CD8-positive, alpha-beta memory T cell (primary cell): ENCODE data around the gene SLC2A9. TPM values are rescaled to one million over a fixed set of nuclear protein-coding genes. Genes with fewer than 3 reads are reported as not detected.

Experiments
- CTCF ChIA-PET: fragments of 350-600 bp; sonication (Branson Sonifier 250); formaldehyde crosslinking; loops from one replicate; lab custom pipeline; 2021; ENCODE audit warnings: antibody characterized with exemption; lab: Charles Lee
- POLR2A ChIA-PET: fragments of 350-600 bp; sonication (Branson Sonifier 250); formaldehyde crosslinking; loops from one replicate; lab custom pipeline; 2021; ENCODE audit warnings: antibody characterized with exemption; lab: Charles Lee
- DNase-seq, 5 donors: peaks; one replicate each; pipeline versions ENCODE4 v3.0.0 to v3.0.0-alpha.2; 2020 to 2022; ENCODE audit warnings: mixed read lengths in 1 of 5
- H3K27ac ChIP-seq: one replicate; pipeline ENCODE4 v1.7.0; 2013; ENCODE audit warnings: low read depth, mild to moderate bottlenecking, low read length, moderate library complexity
- H3K27me3 ChIP-seq: 2 replicates; pipeline ENCODE4 v1.7.0; 2013; ENCODE audit warnings: low read length, mild to moderate bottlenecking; ENCODE audit not compliant: insufficient read depth, poor library complexity, severe bottlenecking
- H3K36me3 ChIP-seq: 2 replicates; pipeline ENCODE4 v1.7.0; 2013; ENCODE audit warnings: mild to moderate bottlenecking, low read length, moderate library complexity; ENCODE audit not compliant: insufficient read depth
- H3K4me1 ChIP-seq: 2 replicates; pipeline ENCODE4 v1.7.0; 2013; ENCODE audit warnings: mild to moderate bottlenecking, low read length, moderate library complexity; ENCODE audit not compliant: insufficient read depth
- H3K4me3 ChIP-seq: 2 replicates; pipeline ENCODE4 v1.7.0; 2013; ENCODE audit warnings: mild to moderate bottlenecking, low read length
- H3K9me3 ChIP-seq: 2 replicates; pipeline ENCODE4 v1.7.0; 2013; ENCODE audit warnings: mild to moderate bottlenecking, low read length
- H3K27ac Mint-ChIP-seq, 8 donors: one replicate each; pipeline ENCODE4 v1.8.0; 2020 to 2021; ENCODE audit warnings: mixed read lengths in 8 of 8, mild to moderate bottlenecking in 6 of 8, inconsistent platforms in 3 of 8, moderate library complexity in 3 of 8
- H3K27me3 Mint-ChIP-seq, 2 donors: one replicate each; pipeline ENCODE4 v1.8.0; 2020 to 2021; ENCODE audit warnings: mixed read lengths in 2 of 2, mild to moderate bottlenecking in 1 of 2, moderate library complexity in 1 of 2
- H3K36me3 Mint-ChIP-seq, 3 donors: one replicate each; pipeline ENCODE4 v1.8.0; 2020 to 2021; ENCODE audit warnings: mixed read lengths in 3 of 3, inconsistent platforms in 1 of 3, mild to moderate bottlenecking in 1 of 3
- H3K4me1 Mint-ChIP-seq, 3 donors: one replicate each; pipeline ENCODE4 v1.8.0; 2020 to 2021; ENCODE audit warnings: mixed read lengths in 3 of 3, inconsistent platforms in 1 of 3, mild to moderate bottlenecking in 1 of 3
- H3K4me3 Mint-ChIP-seq, 7 donors: one replicate each; pipeline ENCODE4 v1.8.0; 2020 to 2021; ENCODE audit warnings: mixed read lengths in 7 of 7, mild to moderate bottlenecking in 6 of 7, moderate library complexity in 4 of 7, inconsistent platforms in 2 of 7
- H3K9me3 Mint-ChIP-seq, 5 donors: one replicate each; pipeline ENCODE4 v1.8.0; 2020 to 2022; ENCODE audit warnings: mixed read lengths in 5 of 5, mild to moderate bottlenecking in 3 of 5, moderate library complexity in 2 of 5, inconsistent platforms in 1 of 5
- polyA plus RNA-seq: library from polyadenylated mRNA; unstranded; fragments of 300-500 nt; fragmentation: Illumina TruSeq; gene quantifications from one replicate; pipeline ENCODE4 v1.2.3, GENCODE V29; 2021
- total RNA-seq, 2 experiments: library from RNA; stranded (reverse); gene quantifications; one replicate each; pipeline ENCODE4 v1.2.3, GENCODE V29; 2021

Gene SLC2A9
- total and polyA plus RNA-seq, 3 experiments from 2014 or later = 1.8 to 3.1 (median 3.0) TPM

- no peak overlapping the region for H3K27ac Mint-ChIP-seq
- POLR2A ChIA-PET = no interaction called here
- H3K27ac ChIP-seq = no peak overlapping the region
- no peaks in the 10 kb centered on the region for H3K4me1 ChIP-seq
- H3K4me3 ChIP-seq = no peak overlapping the region
- no peak for DNase-seq
- H3K27me3 Mint-ChIP-seq = no peaks in the 10 kb centered on the region
- H3K9me3 ChIP-seq = no peaks in the 10 kb centered on the region
- H3K36me3 ChIP-seq = no peaks in the 10 kb centered on the region
- H3K36me3 Mint-ChIP-seq = no peaks in the 10 kb centered on the region
- H3K4me1 Mint-ChIP-seq = no peaks in the 10 kb centered on the region
- H3K4me3 Mint-ChIP-seq = no peak overlapping the region
- no peaks in the 10 kb centered on the region for H3K27me3 ChIP-seq
- no peaks in the 10 kb centered on the region for H3K9me3 Mint-ChIP-seq
- CTCF ChIA-PET = no interaction called here
These were observed 102.2 kb downstream of the SLC2A9 start for GRCh38 chr4:9919047-9919446.

GRCh38 chr4:9918484-9918883, 102.8 kb downstream of the SLC2A9 start:
- Mint-ChIP-seq H3K4me3 (no peak overlapping the region), H3K27me3 (no peaks in the 10 kb centered on the region), H3K9me3 (no peaks in the 10 kb centered on the region), H3K4me1 (no peaks in the 10 kb centered on the region), H3K27ac (no peak overlapping the region), H3K36me3 (no peaks in the 10 kb centered on the region)
- Histone ChIP-seq H3K9me3 (no peaks in the 10 kb centered on the region), H3K36me3 (no peaks in the 10 kb centered on the region), H3K4me1 (no peaks in the 10 kb centered on the region), H3K27me3 (no peaks in the 10 kb centered on the region), H3K27ac (no peak overlapping the region), H3K4me3 (no peak overlapping the region)
- ChIA-PET POLR2A (no interaction called here), CTCF (no interaction called here)
- DNase-seq = no peak

GRCh38 chr4:9916937-9917336, 104.4 kb downstream of the SLC2A9 start:
- no peaks in the 10 kb centered on the region for H3K4me1 ChIP-seq
- H3K27me3 Mint-ChIP-seq = peaks cover 0 to 3% of the 10 kb centered on the region in 2 donors
- no peaks in the 10 kb centered on the region for H3K36me3 Mint-ChIP-seq
- DNase-seq = no peak
- no peaks in the 10 kb centered on the region for H3K9me3 ChIP-seq
- no peak overlapping the region for H3K4me3 Mint-ChIP-seq
- H3K36me3 ChIP-seq = no peaks in the 10 kb centered on the region
- no peak overlapping the region for H3K4me3 ChIP-seq
- no peaks in the 10 kb centered on the region for H3K27me3 ChIP-seq
- no peaks in the 10 kb centered on the region for H3K4me1 Mint-ChIP-seq
- ChIA-PET CTCF (no interaction called here), POLR2A (no interaction called here)
- H3K9me3 Mint-ChIP-seq = no peaks in the 10 kb centered on the region
- H3K27ac Mint-ChIP-seq = no peak overlapping the region
- H3K27ac ChIP-seq = no peak overlapping the region

GRCh38 chr4:9916346-9916745, 105.0 kb downstream of the SLC2A9 start:
- no peak for DNase-seq
- CTCF ChIA-PET = no interaction called here
- Histone ChIP-seq H3K9me3 (no peaks in the 10 kb centered on the region), H3K36me3 (no peaks in the 10 kb centered on the region), H3K4me3 (no peak overlapping the region), H3K27ac (no peak overlapping the region), H3K4me1 (no peaks in the 10 kb centered on the region), H3K27me3 (no peaks in the 10 kb centered on the region)
- Mint-ChIP-seq H3K27ac (no peak overlapping the region), H3K4me3 (no peak overlapping the region), H3K4me1 (no peaks in the 10 kb centered on the region), H3K36me3 (peaks cover 0 to 5% (median 0%) of the 10 kb centered on the region in 3 donors), H3K27me3 (peaks cover 0 to 3% of the 10 kb centered on the region in 2 donors), H3K9me3 (no peaks in the 10 kb centered on the region)
- POLR2A ChIA-PET = no interaction called here

- Histone ChIP-seq H3K9me3 (no peaks in the 10 kb centered on the region), H3K27me3 (no peaks in the 10 kb centered on the region), H3K4me3 (no peak overlapping the region), H3K36me3 (no peaks in the 10 kb centered on the region), H3K27ac (no peak overlapping the region), H3K4me1 (no peaks in the 10 kb centered on the region)
- H3K9me3 Mint-ChIP-seq = no peaks in the 10 kb centered on the region
- H3K36me3 Mint-ChIP-seq = peaks cover 0 to 9% (median 0%) of the 10 kb centered on the region in 3 donors
- no peak overlapping the region for H3K27ac Mint-ChIP-seq
- H3K4me1 Mint-ChIP-seq = no peaks in the 10 kb centered on the region
- DNase-seq = no peak
- CTCF ChIA-PET = no interaction called here
- POLR2A ChIA-PET = no interaction called here
- peaks cover 0 to 3% of the 10 kb centered on the region in 2 donors for H3K27me3 Mint-ChIP-seq
- H3K4me3 Mint-ChIP-seq = no peak overlapping the region
These were observed 107.5 kb downstream of the SLC2A9 start for GRCh38 chr4:9913846-9914245.

GRCh38 chr4:9906996-9907395, 114.3 kb downstream of the SLC2A9 start:
- Histone ChIP-seq H3K4me3 (no peak overlapping the region), H3K9me3 (no peaks in the 10 kb centered on the region), H3K27ac (no peak overlapping the region), H3K4me1 (no peaks in the 10 kb centered on the region), H3K27me3 (peaks cover 4% of the 10 kb centered on the region), H3K36me3 (no peaks in the 10 kb centered on the region)
- H3K4me1 Mint-ChIP-seq = no peaks in the 10 kb centered on the region
- peaks cover 0 to 9% (median 0%) of the 10 kb centered on the region in 3 donors for H3K36me3 Mint-ChIP-seq
- H3K9me3 Mint-ChIP-seq = no peaks in the 10 kb centered on the region
- peaks cover 0 to 2% of the 10 kb centered on the region in 2 donors for H3K27me3 Mint-ChIP-seq
- ChIA-PET CTCF (no interaction called here), POLR2A (no interaction called here)
- no peak overlapping the region for H3K27ac Mint-ChIP-seq
- DNase-seq = no peak
- no peak overlapping the region for H3K4me3 Mint-ChIP-seq

GRCh38 chr4:9904976-9905587, 116.2 kb downstream of the SLC2A9 start:
- H3K9me3 Mint-ChIP-seq = no peaks in the 10 kb centered on the region
- H3K27me3 Mint-ChIP-seq = peaks cover 0 to 2% of the 10 kb centered on the region in 2 donors
- no peaks in the 10 kb centered on the region for H3K9me3 ChIP-seq
- peaks cover 4% of the 10 kb centered on the region for H3K27me3 ChIP-seq
- POLR2A ChIA-PET = no interaction called here
- no peaks in the 10 kb centered on the region for H3K4me1 Mint-ChIP-seq
- no peak for DNase-seq
- no peak overlapping the region for H3K4me3 Mint-ChIP-seq
- CTCF ChIA-PET = no interaction called here
- H3K36me3 Mint-ChIP-seq = no peaks in the 10 kb centered on the region
- no peaks in the 10 kb centered on the region for H3K4me1 ChIP-seq
- H3K27ac ChIP-seq = no peak overlapping the region
- H3K36me3 ChIP-seq = no peaks in the 10 kb centered on the region
- no peak overlapping the region for H3K4me3 ChIP-seq
- H3K27ac Mint-ChIP-seq = no peak overlapping the region

GRCh38 chr4:9903317-9903716, 118.0 kb downstream of the SLC2A9 start:
- POLR2A ChIA-PET = no interaction called here
- CTCF ChIA-PET = no interaction called here
- Mint-ChIP-seq H3K4me1 (no peaks in the 10 kb centered on the region), H3K27ac (no peak overlapping the region), H3K9me3 (no peaks in the 10 kb centered on the region), H3K4me3 (no peak overlapping the region), H3K27me3 (peaks cover 0 to 2% of the 10 kb centered on the region in 2 donors), H3K36me3 (no peaks in the 10 kb centered on the region)
- H3K27ac ChIP-seq = no peak overlapping the region
- peaks cover 4% of the 10 kb centered on the region for H3K27me3 ChIP-seq
- DNase-seq = no peak
- no peaks in the 10 kb centered on the region for H3K4me1 ChIP-seq
- H3K36me3 ChIP-seq = no peaks in the 10 kb centered on the region
- no peaks in the 10 kb centered on the region for H3K9me3 ChIP-seq
- H3K4me3 ChIP-seq = no peak overlapping the region
